B cell (primary cell): Measurements from ENCODE around the gene MAP3K2. TPM values are rescaled to one million over a fixed set of nuclear protein-coding genes. Genes with fewer than 3 reads are reported as not detected.

Source experiments
- ATAC-seq: fragments of 200-7000 bp; cut with Tn5 transposase; one replicate; pipeline ENCODE4 v1.10.0; 2021; ENCODE audit warnings: low read depth, mild to moderate bottlenecking, moderate number of reproducible peaks, moderate library complexity
- CTCF ChIA-PET: fragments of 350-600 bp; sonication (Branson Sonifier 250); formaldehyde crosslinking; loops from one replicate; lab custom pipeline; 2021; ENCODE audit warnings: antibody characterized with exemption, inconsistent platforms; lab: Charles Lee
- POLR2A ChIA-PET: fragments of 350-600 bp; sonication (Branson Sonifier 250); formaldehyde crosslinking; loops from one replicate; lab custom pipeline; 2021; ENCODE audit warnings: antibody characterized with exemption; lab: Charles Lee
- DNase-seq: peaks from one replicate; pipeline ENCODE4 v3.0.0; 2013
- H2AFZ ChIP-seq: 2 replicates; pipeline ENCODE4 v1.6.1; 2012; ENCODE audit warnings: mild to moderate bottlenecking, low read depth, low read length; ENCODE audit not compliant: insufficient read depth, poor library complexity, severe bottlenecking
- H3K27ac ChIP-seq, 2 donors: 1 replicate in 1 of 2; 2 replicates in 1 of 2; pipeline ENCODE4 v1.5.1; 2012 to 2013; ENCODE audit warnings: low read length in 2 of 2, mild to moderate bottlenecking in 2 of 2, moderate library complexity in 1 of 2
- H3K27me3 ChIP-seq, 4 experiments: fragments of 200-600 bp in 1 of 4; sonication (generic) in 1 of 4; replicated peaks in 1 of 4; 1 replicate in 2 of 4; 2 replicates in 2 of 4; pipeline versions ENCODE4 v1.6.1 to v1.7.0; 2013 to 2016; ENCODE audit warnings: low read length in 3 of 4, mild to moderate bottlenecking in 2 of 4, mixed read lengths in 1 of 4, moderate library complexity in 1 of 4; ENCODE audit not compliant: insufficient read depth in 4 of 4, control insufficient read depth in 3 of 4; ENCODE audit errors: control extremely low read depth in 1 of 4
- H3K36me3 ChIP-seq, 2 experiments: replicated peaks in 1 of 2; 1 replicate in 1 of 2; 2 replicates in 1 of 2; pipeline versions ENCODE4 v1.6.1 to v1.7.1; 2013; ENCODE audit warnings: low read length in 1 of 2; ENCODE audit not compliant: insufficient read depth in 2 of 2, control insufficient read depth in 1 of 2; ENCODE audit errors: control extremely low read depth in 1 of 2, extremely low read depth in 1 of 2
- H3K4me1 ChIP-seq, 2 donors: fragments of 200-600 bp in 1 of 2; sonication (generic) in 1 of 2; 1 replicate in 1 of 2; 2 replicates in 1 of 2; pipeline versions ENCODE4 v1.5.1 to v1.6.1; 2013 to 2017; ENCODE audit warnings: low read length in 2 of 2; ENCODE audit not compliant: control insufficient read depth in 2 of 2, insufficient read depth in 2 of 2
- H3K4me2 ChIP-seq: replicated peaks from 2 replicates; pipeline ENCODE3; 2012; ENCODE audit warnings: mild to moderate bottlenecking, low read depth, low read length; ENCODE audit not compliant: poor library complexity, severe bottlenecking
- H3K4me3 ChIP-seq, 5 experiments: fragments of 200-600 bp in 1 of 5; sonication (generic) in 1 of 5; 1 replicate in 3 of 5; 2 replicates in 2 of 5; pipeline versions ENCODE4 v1.5.1 to v1.7.0; 2011 to 2016; ENCODE audit warnings: low read length in 4 of 5, mild to moderate bottlenecking in 4 of 5, low read depth in 2 of 5, control low read depth in 1 of 5, moderate library complexity in 1 of 5; ENCODE audit not compliant: insufficient read depth in 1 of 5; ENCODE audit errors: control extremely low read depth in 1 of 5, extremely low read depth in 1 of 5
- H3K79me2 ChIP-seq: fragments of 200-600 bp; sonication (generic); one replicate; pipeline ENCODE4 v1.6.0; 2016; ENCODE audit warnings: low read length; ENCODE audit not compliant: control insufficient read depth, insufficient read depth
- H3K9ac ChIP-seq: fragments of 200-600 bp; sonication (generic); 2 replicates; pipeline ENCODE4 v1.6.1; 2017; ENCODE audit warnings: mild to moderate bottlenecking, low read length, moderate library complexity
- H3K9me3 ChIP-seq, 3 donors: one replicate each; pipeline versions ENCODE4 v1.6.1 to v1.7.1; 2013; ENCODE audit warnings: low read length in 2 of 3; ENCODE audit not compliant: control insufficient read depth in 2 of 3, insufficient read depth in 1 of 3; ENCODE audit errors: control extremely low read depth in 1 of 3
- H4K20me1 ChIP-seq: 2 replicates; pipeline ENCODE4 v1.6.0; 2012; ENCODE audit warnings: mild to moderate bottlenecking, low read length; ENCODE audit not compliant: insufficient read depth, control insufficient read depth, poor library complexity, severe bottlenecking
- H3K27ac Mint-ChIP-seq: one replicate; pipeline ENCODE4 v1.8.0; 2021; ENCODE audit warnings: mixed read lengths
- H3K27me3 Mint-ChIP-seq: one replicate; pipeline ENCODE4 v1.8.0; 2021; ENCODE audit warnings: mixed read lengths
- H3K4me1 Mint-ChIP-seq: one replicate; pipeline ENCODE4 v1.8.0; 2021; ENCODE audit warnings: mixed read lengths
- H3K4me3 Mint-ChIP-seq: one replicate; pipeline ENCODE4 v1.8.0; 2021; ENCODE audit warnings: mixed read lengths
- H3K9me3 Mint-ChIP-seq: one replicate; pipeline ENCODE4 v1.8.0; 2022; ENCODE audit warnings: mixed read lengths; ENCODE audit not compliant: insufficient read depth
- EZH2 ChIP-seq: IDR thresholded peaks from 2 replicates; pipeline ENCODE4 v1.6.1; 2012; ENCODE audit warnings: borderline replicate concordance, low read depth, mild to moderate bottlenecking, moderate library complexity, low read length; ENCODE audit not compliant: insufficient read depth, poor library complexity, severe bottlenecking
- WGBS: methylation state at CpG from one replicate; pipeline ENCODE4 v1.1.5; 2013; ENCODE audit warnings: missing lambda C conversion rate; ENCODE audit not compliant: insufficient coverage; 5-methylcytosine and 5-hydroxymethylcytosine counted together
- intact Hi-C: fragments of 100-400 bp; cut with micrococcal nuclease; formaldehyde crosslinking; loops from one replicate; pipeline ENCODE4 v1.10.0; 2022
- polyA plus RNA-seq: library from polyadenylated mRNA; depleted of rRNA; stranded (reverse); fragments of >200 nt; gene quantifications from 2 replicates; pipeline ENCODE4 v1.2.3, GENCODE V29; 2012
- total RNA-seq, 2 donors: library from RNA; stranded (reverse); fragments of 120-200 nt in 1 of 2; gene quantifications; 1 replicate in 1 of 2; 2 replicates in 1 of 2; pipeline versions ENCODE4 v1.2.3 to v1.2.4, GENCODE V29; 2013 to 2022
- TF ChIP-seq, protein P1 (sequence below): fragments of 200-600 bp; IDR thresholded peaks from one replicate; pipeline ENCODE4 v1.8.0; 2022; ENCODE audit warnings: antibody characterized with exemption, mild to moderate bottlenecking

Gene MAP3K2
- total and polyA plus RNA-seq, 2 donors (not counting 1 experiment from before 2014, with no cell fraction given) = 9.9 to 118 TPM

- no peaks in the 10 kb centered on the region for H3K9me3 ChIP-seq
- POLR2A ChIA-PET = interaction anchor here (0.7 kb wide), 1 partner anchor 8 kb away, joined by 6 read pairs; no protein-coding TSS in a partner anchor
- DNase-seq = no peak
- CTCF ChIA-PET = interaction anchor here (2.6 kb wide), 1 partner anchor 147 kb away, joined by 6 read pairs; no protein-coding TSS in a partner anchor
- peaks cover 12 to 47% of the 10 kb centered on the region in 2 experiments for H3K36me3 ChIP-seq
- H3K4me1 ChIP-seq = no peaks in the 10 kb centered on the region
- no peak overlapping the region for H3K4me3 ChIP-seq
- intact Hi-C loops = no loop called here
- no peak for TF ChIP-seq EZH2
- TF ChIP-seq, protein P1, sequence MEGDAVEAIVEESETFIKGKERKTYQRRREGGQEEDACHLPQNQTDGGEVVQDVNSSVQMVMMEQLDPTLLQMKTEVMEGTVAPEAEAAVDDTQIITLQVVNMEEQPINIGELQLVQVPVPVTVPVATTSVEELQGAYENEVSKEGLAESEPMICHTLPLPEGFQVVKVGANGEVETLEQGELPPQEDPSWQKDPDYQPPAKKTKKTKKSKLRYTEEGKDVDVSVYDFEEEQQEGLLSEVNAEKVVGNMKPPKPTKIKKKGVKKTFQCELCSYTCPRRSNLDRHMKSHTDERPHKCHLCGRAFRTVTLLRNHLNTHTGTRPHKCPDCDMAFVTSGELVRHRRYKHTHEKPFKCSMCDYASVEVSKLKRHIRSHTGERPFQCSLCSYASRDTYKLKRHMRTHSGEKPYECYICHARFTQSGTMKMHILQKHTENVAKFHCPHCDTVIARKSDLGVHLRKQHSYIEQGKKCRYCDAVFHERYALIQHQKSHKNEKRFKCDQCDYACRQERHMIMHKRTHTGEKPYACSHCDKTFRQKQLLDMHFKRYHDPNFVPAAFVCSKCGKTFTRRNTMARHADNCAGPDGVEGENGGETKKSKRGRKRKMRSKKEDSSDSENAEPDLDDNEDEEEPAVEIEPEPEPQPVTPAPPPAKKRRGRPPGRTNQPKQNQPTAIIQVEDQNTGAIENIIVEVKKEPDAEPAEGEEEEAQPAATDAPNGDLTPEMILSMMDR = no peak
- H4K20me1 ChIP-seq = no peaks in the 10 kb centered on the region
- no peak overlapping the region for H3K27ac ChIP-seq
- no peak overlapping the region for H3K4me2 ChIP-seq
- ATAC-seq = no peak
- no peaks in the 10 kb centered on the region for H3K27me3 ChIP-seq
- Mint-ChIP-seq H3K27me3 (no peaks in the 10 kb centered on the region), H3K4me3 (no peak overlapping the region), H3K27ac (no peak overlapping the region), H3K4me1 (peaks cover 3% of the 10 kb centered on the region), H3K9me3 (no peaks in the 10 kb centered on the region)
- no peak overlapping the region for H3K9ac ChIP-seq
- H3K79me2 ChIP-seq = peaks cover 14% of the 10 kb centered on the region
- H2AFZ ChIP-seq = no peak overlapping the region
- no CpG with 5 or more reads among the region's 1 CpG for WGBS
Measured at GRCh38 chr2:127332335-127332734, 55.4 kb downstream of the MAP3K2 start.

GRCh38 chr2:127330753-127331152, 57.0 kb downstream of the MAP3K2 start:
- Histone ChIP-seq H2AFZ (no peak overlapping the region), H3K36me3 (peaks cover 15 to 48% of the 10 kb centered on the region in 2 experiments), H3K4me3 (no peak overlapping the region), H3K27ac (no peak overlapping the region), H3K9me3 (no peaks in the 10 kb centered on the region), H3K4me2 (no peak overlapping the region), H3K79me2 (peaks cover 10% of the 10 kb centered on the region), H3K9ac (no peak overlapping the region), H3K27me3 (no peaks in the 10 kb centered on the region), H3K4me1 (no peaks in the 10 kb centered on the region), H4K20me1 (no peaks in the 10 kb centered on the region)
- no peak for ATAC-seq
- WGBS = no CpG with 5 or more reads among the region's 1 CpG
- no peak overlapping the region for H3K4me3 Mint-ChIP-seq
- H3K27me3 Mint-ChIP-seq = no peaks in the 10 kb centered on the region
- intact Hi-C loops = no loop called here
- H3K9me3 Mint-ChIP-seq = no peaks in the 10 kb centered on the region
- H3K4me1 Mint-ChIP-seq = peaks cover 3% of the 10 kb centered on the region
- H3K27ac Mint-ChIP-seq = peak overlapping the region; percentile 41
- TF ChIP-seq, protein P1 = no peak
- no peak for TF ChIP-seq EZH2
- ChIA-PET POLR2A (no interaction called here), CTCF (interaction anchor here (1.1 to 2.6 kb wide), 2 partner anchors 19 to 148 kb away, joined by 3 to 6 read pairs; no protein-coding TSS in a partner anchor)
- DNase-seq = no peak
